Stomach (tissue), 9 donors: Measurements from ENCODE around the gene FHAD1. TPM values are rescaled to one million over a fixed set of nuclear protein-coding genes. Genes with fewer than 3 reads are reported as not detected.
"Not testable (repeated sequence)": the region's sequence is repeated elsewhere in the genome, so short reads cannot be mapped to it uniquely, and the experiment has no call there.

Experiments
- DNase-seq, 2 donors: peaks; one replicate each; pipeline versions ENCODE4 v3.0.0 to v3.0.0-alpha.2; 2013 to 2019
- H3K27ac ChIP-seq, 5 donors: fragments of 200-600 bp in 4 of 5; sonication (generic) in 4 of 5; one replicate each; pipeline ENCODE4 v1.5.1; 2013 to 2019; ENCODE audit warnings: mild to moderate bottlenecking in 1 of 5, moderate library complexity in 1 of 5
- H3K27me3 ChIP-seq, 3 donors: fragments of 200-600 bp; sonication (generic); one replicate each; pipeline ENCODE4 v1.5.1; 2017 to 2019; ENCODE audit warnings: mixed run types in 1 of 3
- H3K36me3 ChIP-seq, 4 donors: fragments of 200-600 bp; sonication (generic); 1 replicate in 3 of 4; 2 replicates in 1 of 4; pipeline ENCODE4 v1.5.1; 2016 to 2019
- H3K4me1 ChIP-seq, 4 donors: fragments of 200-600 bp; sonication (generic); one replicate each; pipeline ENCODE4 v1.5.1; 2016 to 2019
- H3K4me3 ChIP-seq, 4 donors: fragments of 200-600 bp; sonication (generic) in 3 of 4; one replicate each; pipeline ENCODE4 v1.5.1; 2016 to 2019; ENCODE audit warnings: mild to moderate bottlenecking in 1 of 4
- H3K9me3 ChIP-seq, 4 donors: fragments of 200-600 bp; sonication (generic); one replicate each; pipeline ENCODE4 v1.5.1; 2016 to 2019
- EP300 ChIP-seq: sonication (generic); formaldehyde crosslinking; IDR thresholded peaks from one replicate; pipeline ENCODE4 v1.6.1; 2017; ENCODE audit warnings: antibody characterized with exemption
- POLR2A ChIP-seq, 4 donors: fragments of 450-650 bp; IDR thresholded peaks; one replicate each; pipeline ENCODE4 v1.6.1; 2016; ENCODE audit warnings: antibody characterized with exemption in 4 of 4, control low read depth in 2 of 4, mild to moderate bottlenecking in 1 of 4, moderate library complexity in 1 of 4
- POLR2AphosphoS5 ChIP-seq, 3 donors: sonication (generic); formaldehyde crosslinking; IDR thresholded peaks; one replicate each; pipeline ENCODE4 v1.6.1; 2016; ENCODE audit warnings: antibody characterized with exemption in 3 of 3
- WGBS, 5 donors: extraction: QIAGEN DNeasy Blood & Tissue Kit in 3 of 5; methylation state at CpG; one replicate each; pipeline versions ENCODE4 v1.1.5 to v1.1.7; 2013 to 2018; 5-methylcytosine and 5-hydroxymethylcytosine counted together
- intact Hi-C: fragments of 100-400 bp; cut with DNase I; formaldehyde crosslinking; loops from one replicate; pipeline ENCODE4 v1.15.1; 2023; ENCODE audit warnings: low total_unique reads
- polyA plus RNA-seq, 3 donors: library from polyadenylated mRNA; stranded (reverse); fragments of 200-250 nt; gene quantifications; one replicate each; pipeline ENCODE4 v1.2.3, GENCODE V29; 2013
- total RNA-seq, 5 donors: library from RNA; depleted of rRNA; stranded (reverse); fragments of >200 nt; gene quantifications; one replicate each; pipeline versions ENCODE4 v1.1.0 to v1.2.3, GENCODE V29; 2014 to 2016
- TF ChIP-seq, protein P1 (sequence below), 7 experiments: fragments of 450-650 bp in 4 of 7; fragments of 200-600 bp in 3 of 7; sonication (generic) in 3 of 7; IDR thresholded peaks; one replicate each; pipeline ENCODE4 v1.5.1; 2016 to 2019; ENCODE audit warnings: antibody characterized with exemption in 7 of 7, control low read depth in 2 of 7, mild to moderate bottlenecking in 1 of 7
- donor health status: healthy with polysubstance abuse.
- donor health status: Bipolar disorder and iron deficiency.
- donor health status: healthy.

Gene FHAD1
- total and polyA plus RNA-seq, 8 donors: 0.38 to 5.1 (median 1.4) TPM; not detected in 2

DNA sequence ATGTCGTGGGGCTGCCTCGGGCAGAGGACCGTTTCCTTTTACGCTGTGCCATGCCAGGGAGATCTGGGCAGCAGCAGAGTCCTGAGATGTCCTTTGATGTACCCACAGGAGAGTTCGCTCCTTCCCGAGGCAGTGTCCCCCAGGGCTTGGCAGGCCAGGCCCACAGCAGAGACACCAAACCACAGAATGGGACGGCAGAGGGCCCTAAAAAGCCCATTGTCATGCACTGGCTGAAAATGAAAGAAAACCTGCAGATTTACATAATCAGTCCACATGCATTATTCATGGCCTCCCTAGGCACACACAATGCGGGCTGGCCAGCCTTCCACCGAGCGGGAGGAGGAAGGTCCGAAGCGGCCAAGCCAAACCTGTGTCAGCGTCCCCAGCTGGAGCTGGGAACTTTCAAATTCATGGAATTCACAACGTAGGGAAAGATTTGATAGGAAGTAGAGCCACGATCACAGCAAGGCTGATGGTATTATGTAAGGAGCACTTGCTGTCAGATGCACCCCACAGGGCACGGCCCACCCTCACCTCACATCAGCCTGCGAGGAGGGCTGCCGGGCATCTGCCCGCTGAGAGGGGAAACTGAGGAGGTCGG is 137.4 kb downstream of the FHAD1 start:
- peak in 1 of 2 donors; percentile 45 for DNase-seq
- Histone ChIP-seq H3K9me3 (no peaks in the 10 kb centered on the region), H3K27ac (no peak overlapping the region), H3K27me3 (no peaks in the 10 kb centered on the region), H3K4me1 (peaks cover 4 to 16% (median 9%) of the 10 kb centered on the region in 4 donors), H3K4me3 (no peak overlapping the region), H3K36me3 (no peaks in the 10 kb centered on the region)
- TF ChIP-seq EP300 (no peak), POLR2AphosphoS5 (IDR thresholded peaks at IDR 0.05) (no peak), POLR2A (IDR thresholded peaks at IDR 0.05) (no peak)
- TF ChIP-seq, protein P1, sequence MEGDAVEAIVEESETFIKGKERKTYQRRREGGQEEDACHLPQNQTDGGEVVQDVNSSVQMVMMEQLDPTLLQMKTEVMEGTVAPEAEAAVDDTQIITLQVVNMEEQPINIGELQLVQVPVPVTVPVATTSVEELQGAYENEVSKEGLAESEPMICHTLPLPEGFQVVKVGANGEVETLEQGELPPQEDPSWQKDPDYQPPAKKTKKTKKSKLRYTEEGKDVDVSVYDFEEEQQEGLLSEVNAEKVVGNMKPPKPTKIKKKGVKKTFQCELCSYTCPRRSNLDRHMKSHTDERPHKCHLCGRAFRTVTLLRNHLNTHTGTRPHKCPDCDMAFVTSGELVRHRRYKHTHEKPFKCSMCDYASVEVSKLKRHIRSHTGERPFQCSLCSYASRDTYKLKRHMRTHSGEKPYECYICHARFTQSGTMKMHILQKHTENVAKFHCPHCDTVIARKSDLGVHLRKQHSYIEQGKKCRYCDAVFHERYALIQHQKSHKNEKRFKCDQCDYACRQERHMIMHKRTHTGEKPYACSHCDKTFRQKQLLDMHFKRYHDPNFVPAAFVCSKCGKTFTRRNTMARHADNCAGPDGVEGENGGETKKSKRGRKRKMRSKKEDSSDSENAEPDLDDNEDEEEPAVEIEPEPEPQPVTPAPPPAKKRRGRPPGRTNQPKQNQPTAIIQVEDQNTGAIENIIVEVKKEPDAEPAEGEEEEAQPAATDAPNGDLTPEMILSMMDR (IDR thresholded peaks at IDR 0.05): no peak
- 55 to 71% (median 60%) methylated on average over 20 of the region's 20 CpGs for WGBS, 5 donors
- intact Hi-C loops: no loop called here

DNA sequence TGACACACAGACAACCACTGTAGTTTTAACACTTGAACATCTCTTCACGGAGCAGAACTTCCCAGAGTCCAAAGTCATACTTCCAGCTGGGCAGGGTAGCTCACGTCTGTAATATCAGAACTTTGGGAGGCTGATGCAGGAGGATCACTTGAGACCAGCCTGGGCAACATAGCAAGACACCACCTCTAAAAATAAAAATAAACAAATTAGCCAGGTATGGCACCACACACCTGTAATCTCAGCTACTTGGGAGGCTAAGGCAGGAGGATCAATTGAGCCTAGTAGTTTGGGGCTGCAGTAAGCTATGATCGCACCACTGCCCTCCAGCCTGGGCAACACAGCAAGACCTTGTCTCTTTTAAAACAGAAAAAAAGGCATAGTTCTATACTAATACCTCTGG is 138.4 kb downstream of the FHAD1 start:
- no peak for DNase-seq
- Histone ChIP-seq H3K4me1 (peaks cover 4 to 16% (median 9%) of the 10 kb centered on the region in 4 donors), H3K27ac (no peak overlapping the region), H3K27me3 (no peaks in the 10 kb centered on the region), H3K4me3 (no peak overlapping the region), H3K9me3 (no peaks in the 10 kb centered on the region), H3K36me3 (no peaks in the 10 kb centered on the region)
- 88 to 95% (median 89%) methylated on average over 3 of the region's 3 CpGs for WGBS, 5 donors
- TF ChIP-seq EP300: no peak
- TF ChIP-seq, protein P1 (IDR thresholded peaks at IDR 0.05): no peak
- no peak for TF ChIP-seq POLR2AphosphoS5 (IDR thresholded peaks at IDR 0.05)
- no peak for TF ChIP-seq POLR2A (IDR thresholded peaks at IDR 0.05)
- intact Hi-C loops: no loop called here

DNA sequence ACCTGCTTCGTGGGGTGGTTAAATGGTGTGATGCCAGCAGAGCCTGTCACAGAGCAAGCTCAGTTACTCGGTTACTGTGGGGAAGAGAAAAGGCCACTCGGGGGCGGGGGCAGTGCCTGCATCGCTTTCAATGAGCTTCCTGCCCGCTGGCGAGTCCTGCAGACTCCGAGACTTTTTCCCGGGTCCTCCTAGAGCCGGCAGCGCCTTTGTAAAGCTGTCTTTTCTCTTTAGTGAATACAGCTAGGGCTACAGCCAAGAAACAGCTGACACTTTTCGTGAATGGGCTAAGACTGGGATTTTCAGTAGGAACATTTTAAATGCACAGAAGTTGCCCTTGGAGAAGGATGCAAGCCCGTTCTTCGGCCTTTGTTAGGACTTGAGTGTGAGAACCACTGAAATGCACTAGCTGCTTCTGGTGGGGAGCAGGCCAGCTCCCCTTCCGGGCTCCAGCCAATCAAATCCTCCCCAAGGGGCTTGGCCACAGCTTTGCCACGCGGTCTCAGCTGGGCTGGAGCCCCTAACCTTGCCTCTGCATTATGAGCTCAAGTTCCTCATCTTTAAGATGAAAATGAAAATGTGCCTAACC is 139.2 kb downstream of the FHAD1 start:
- Histone ChIP-seq H3K27ac (no peak overlapping the region), H3K9me3 (no peaks in the 10 kb centered on the region), H3K36me3 (no peaks in the 10 kb centered on the region), H3K4me1 (peaks cover 4 to 16% (median 11%) of the 10 kb centered on the region in 4 donors), H3K4me3 (peak overlapping the region in 2 of 4 donors; percentile 9 to 15), H3K27me3 (no peaks in the 10 kb centered on the region)
- DNase-seq: peak in 1 of 2 donors; percentile 51
- intact Hi-C loops: no loop called here
- TF ChIP-seq POLR2A (IDR thresholded peaks at IDR 0.05): no peak
- no peak for TF ChIP-seq EP300
- TF ChIP-seq POLR2AphosphoS5 (IDR thresholded peaks at IDR 0.05): no peak
- TF ChIP-seq, protein P1 (IDR thresholded peaks at IDR 0.05): no peak
- WGBS, 5 donors: 31 to 53% (median 44%) methylated on average over 17 of the region's 17 CpGs

DNA sequence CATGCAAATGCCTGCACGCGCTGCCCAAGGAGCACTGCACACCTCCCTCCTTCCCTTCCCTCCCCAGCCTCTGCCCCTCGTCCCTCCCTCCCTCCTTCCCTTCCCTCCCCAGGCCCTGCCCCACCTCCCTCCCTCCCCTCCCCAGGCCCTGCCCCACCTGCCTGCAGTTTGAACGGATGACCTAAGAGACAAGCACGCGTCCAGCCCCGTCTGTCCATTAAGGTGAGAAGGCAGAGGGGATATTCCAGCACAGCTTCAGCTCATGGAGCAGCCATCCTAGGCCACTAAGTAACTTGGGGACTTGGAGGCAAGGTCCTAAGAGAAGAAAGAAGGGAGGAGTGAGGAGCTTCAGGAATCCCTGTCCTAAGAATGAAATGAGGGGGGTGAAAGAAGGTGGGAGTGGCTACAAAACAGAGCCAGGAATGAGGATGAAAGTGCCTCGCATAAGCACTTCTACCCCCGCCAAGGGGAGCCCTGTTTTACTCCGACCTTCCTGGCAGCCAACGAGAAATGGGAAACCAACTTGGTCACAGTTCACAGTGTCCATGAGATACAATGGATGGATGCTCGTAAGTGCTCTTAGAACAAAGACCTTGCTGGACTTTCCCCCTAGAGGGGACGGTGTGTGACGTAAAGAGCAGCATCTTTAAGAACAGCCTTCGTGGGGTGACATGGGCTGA is 141.3 kb downstream of the FHAD1 start:
- H3K4me1 ChIP-seq: peaks cover 4 to 22% (median 14%) of the 10 kb centered on the region in 4 donors
- H3K9me3 ChIP-seq: no peaks in the 10 kb centered on the region
- TF ChIP-seq POLR2AphosphoS5 (IDR thresholded peaks at IDR 0.05) (no peak), POLR2A (IDR thresholded peaks at IDR 0.05) (no peak), EP300 (no peak)
- TF ChIP-seq, protein P1 (IDR thresholded peaks at IDR 0.05): no peak
- no peaks in the 10 kb centered on the region for H3K27me3 ChIP-seq
- 75 to 88% (median 77%) methylated on average over 11 to 15 of the region's 15 CpGs for WGBS, 5 donors
- no peaks in the 10 kb centered on the region for H3K36me3 ChIP-seq
- no peak for DNase-seq
- intact Hi-C loops: no loop called here
- H3K27ac ChIP-seq: no peak overlapping the region
- no peak overlapping the region for H3K4me3 ChIP-seq

DNA sequence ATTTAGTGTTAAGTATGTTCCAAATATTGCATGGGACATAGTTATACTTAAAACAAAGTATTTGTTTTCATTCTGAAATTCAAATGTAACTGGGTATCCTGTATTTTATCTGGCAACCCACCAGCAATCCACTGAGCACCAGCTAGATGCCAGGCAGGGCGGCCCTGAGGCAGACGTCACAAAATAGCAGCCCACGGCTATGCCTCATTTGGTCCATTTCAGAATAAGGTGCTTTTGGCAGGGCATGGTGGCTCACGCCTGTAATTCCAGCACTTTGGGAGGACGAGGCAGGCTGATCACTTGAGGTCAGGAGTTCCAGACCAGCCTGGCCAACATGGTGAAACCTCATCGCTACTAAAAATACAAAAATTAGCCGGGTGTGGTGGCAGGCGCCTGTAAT is 142.8 kb downstream of the FHAD1 start:
- H3K27me3 ChIP-seq, H3K27ac ChIP-seq, intact Hi-C loops, H3K4me3 ChIP-seq, DNase-seq, H3K36me3 ChIP-seq, H3K9me3 ChIP-seq: not testable (repeated sequence)
- WGBS, 5 donors: 86 to 96% (median 94%) methylated on average over 8 of the region's 8 CpGs
- H3K4me1 ChIP-seq: peaks cover 0 to 36% (median 10%) of the 10 kb centered on the region in 4 donors
